ENCODE data around the gene IDE.

GRCh38 chr10:92542458-92542857 is 31.4 kb downstream of the IDE start:
- no peak for TF ChIP-seq EZH2phosphoT487 (IDR thresholded peaks at IDR 0.05; ENCODE audit: low read depth)
- TF ChIP-seq CTCF (IDR thresholded peaks at IDR 0.05; ENCODE audit: low read depth, low read length): no peak

Measured in OCI-LY3 (cell line).